B cell (primary cell): ENCODE measurements around the gene HBA1. TPM values are rescaled to one million over a fixed set of nuclear protein-coding genes. Genes with fewer than 3 reads are reported as not detected.
"Not testable (repeated sequence)": the region's sequence is repeated elsewhere in the genome, so short reads cannot be mapped to it uniquely, and the experiment has no call there.

Experiments
- ATAC-seq: fragments of 200-7000 bp; cut with Tn5 transposase; one replicate; pipeline ENCODE4 v1.10.0; 2021; ENCODE audit warnings: low read depth, mild to moderate bottlenecking, moderate number of reproducible peaks, moderate library complexity
- CTCF ChIA-PET: fragments of 350-600 bp; sonication (Branson Sonifier 250); formaldehyde crosslinking; loops from one replicate; lab custom pipeline; 2021; ENCODE audit warnings: antibody characterized with exemption, inconsistent platforms; lab: Charles Lee
- POLR2A ChIA-PET: fragments of 350-600 bp; sonication (Branson Sonifier 250); formaldehyde crosslinking; loops from one replicate; lab custom pipeline; 2021; ENCODE audit warnings: antibody characterized with exemption; lab: Charles Lee
- DNase-seq: peaks from one replicate; pipeline ENCODE4 v3.0.0; 2013
- H2AFZ ChIP-seq: 2 replicates; pipeline ENCODE4 v1.6.1; 2012; ENCODE audit warnings: mild to moderate bottlenecking, low read depth, low read length; ENCODE audit not compliant: insufficient read depth, poor library complexity, severe bottlenecking
- H3K27ac ChIP-seq, 2 donors: 1 replicate in 1 of 2; 2 replicates in 1 of 2; pipeline ENCODE4 v1.5.1; 2012 to 2013; ENCODE audit warnings: low read length in 2 of 2, mild to moderate bottlenecking in 2 of 2, moderate library complexity in 1 of 2
- H3K27me3 ChIP-seq, 4 experiments: fragments of 200-600 bp in 1 of 4; sonication (generic) in 1 of 4; replicated peaks in 1 of 4; 1 replicate in 2 of 4; 2 replicates in 2 of 4; pipeline versions ENCODE4 v1.6.1 to v1.7.0; 2013 to 2016; ENCODE audit warnings: low read length in 3 of 4, mild to moderate bottlenecking in 2 of 4, mixed read lengths in 1 of 4, moderate library complexity in 1 of 4; ENCODE audit not compliant: insufficient read depth in 4 of 4, control insufficient read depth in 3 of 4; ENCODE audit errors: control extremely low read depth in 1 of 4
- H3K36me3 ChIP-seq, 2 experiments: replicated peaks in 1 of 2; 1 replicate in 1 of 2; 2 replicates in 1 of 2; pipeline versions ENCODE4 v1.6.1 to v1.7.1; 2013; ENCODE audit warnings: low read length in 1 of 2; ENCODE audit not compliant: insufficient read depth in 2 of 2, control insufficient read depth in 1 of 2; ENCODE audit errors: control extremely low read depth in 1 of 2, extremely low read depth in 1 of 2
- H3K4me1 ChIP-seq, 2 donors: fragments of 200-600 bp in 1 of 2; sonication (generic) in 1 of 2; 1 replicate in 1 of 2; 2 replicates in 1 of 2; pipeline versions ENCODE4 v1.5.1 to v1.6.1; 2013 to 2017; ENCODE audit warnings: low read length in 2 of 2; ENCODE audit not compliant: control insufficient read depth in 2 of 2, insufficient read depth in 2 of 2
- H3K4me2 ChIP-seq: replicated peaks from 2 replicates; pipeline ENCODE3; 2012; ENCODE audit warnings: mild to moderate bottlenecking, low read depth, low read length; ENCODE audit not compliant: poor library complexity, severe bottlenecking
- H3K4me3 ChIP-seq, 5 experiments: fragments of 200-600 bp in 1 of 5; sonication (generic) in 1 of 5; 1 replicate in 3 of 5; 2 replicates in 2 of 5; pipeline versions ENCODE4 v1.5.1 to v1.7.0; 2011 to 2016; ENCODE audit warnings: low read length in 4 of 5, mild to moderate bottlenecking in 4 of 5, low read depth in 2 of 5, control low read depth in 1 of 5, moderate library complexity in 1 of 5; ENCODE audit not compliant: insufficient read depth in 1 of 5; ENCODE audit errors: control extremely low read depth in 1 of 5, extremely low read depth in 1 of 5
- H3K79me2 ChIP-seq: fragments of 200-600 bp; sonication (generic); one replicate; pipeline ENCODE4 v1.6.0; 2016; ENCODE audit warnings: low read length; ENCODE audit not compliant: control insufficient read depth, insufficient read depth
- H3K9ac ChIP-seq: fragments of 200-600 bp; sonication (generic); 2 replicates; pipeline ENCODE4 v1.6.1; 2017; ENCODE audit warnings: mild to moderate bottlenecking, low read length, moderate library complexity
- H3K9me3 ChIP-seq, 3 donors: one replicate each; pipeline versions ENCODE4 v1.6.1 to v1.7.1; 2013; ENCODE audit warnings: low read length in 2 of 3; ENCODE audit not compliant: control insufficient read depth in 2 of 3, insufficient read depth in 1 of 3; ENCODE audit errors: control extremely low read depth in 1 of 3
- H4K20me1 ChIP-seq: 2 replicates; pipeline ENCODE4 v1.6.0; 2012; ENCODE audit warnings: mild to moderate bottlenecking, low read length; ENCODE audit not compliant: insufficient read depth, control insufficient read depth, poor library complexity, severe bottlenecking
- H3K27ac Mint-ChIP-seq: one replicate; pipeline ENCODE4 v1.8.0; 2021; ENCODE audit warnings: mixed read lengths
- H3K27me3 Mint-ChIP-seq: one replicate; pipeline ENCODE4 v1.8.0; 2021; ENCODE audit warnings: mixed read lengths
- H3K4me1 Mint-ChIP-seq: one replicate; pipeline ENCODE4 v1.8.0; 2021; ENCODE audit warnings: mixed read lengths
- H3K4me3 Mint-ChIP-seq: one replicate; pipeline ENCODE4 v1.8.0; 2021; ENCODE audit warnings: mixed read lengths
- H3K9me3 Mint-ChIP-seq: one replicate; pipeline ENCODE4 v1.8.0; 2022; ENCODE audit warnings: mixed read lengths; ENCODE audit not compliant: insufficient read depth
- CTCF ChIP-seq: fragments of 200-600 bp; IDR thresholded peaks from one replicate; pipeline ENCODE4 v1.8.0; 2022; ENCODE audit warnings: antibody characterized with exemption, mild to moderate bottlenecking
- EZH2 ChIP-seq: IDR thresholded peaks from 2 replicates; pipeline ENCODE4 v1.6.1; 2012; ENCODE audit warnings: borderline replicate concordance, low read depth, mild to moderate bottlenecking, moderate library complexity, low read length; ENCODE audit not compliant: insufficient read depth, poor library complexity, severe bottlenecking
- WGBS: methylation state at CpG from one replicate; pipeline ENCODE4 v1.1.5; 2013; ENCODE audit warnings: missing lambda C conversion rate; ENCODE audit not compliant: insufficient coverage; 5-methylcytosine and 5-hydroxymethylcytosine counted together
- intact Hi-C: fragments of 100-400 bp; cut with micrococcal nuclease; formaldehyde crosslinking; loops from one replicate; pipeline ENCODE4 v1.10.0; 2022
- polyA plus RNA-seq: library from polyadenylated mRNA; depleted of rRNA; stranded (reverse); fragments of >200 nt; gene quantifications from 2 replicates; pipeline ENCODE4 v1.2.3, GENCODE V29; 2012
- total RNA-seq, 2 donors: library from RNA; stranded (reverse); fragments of 120-200 nt in 1 of 2; gene quantifications; 1 replicate in 1 of 2; 2 replicates in 1 of 2; pipeline versions ENCODE4 v1.2.3 to v1.2.4, GENCODE V29; 2013 to 2022

HBA1 gene
- total and polyA plus RNA-seq, 2 donors (not counting 1 experiment from before 2014, with no cell fraction given): 38.5 to 283 TPM

- intact Hi-C loops: no loop called here
- Mint-ChIP-seq H3K4me1 (no peaks in the 10 kb centered on the region), H3K27ac (no peak overlapping the region), H3K27me3 (no peaks in the 10 kb centered on the region), H3K4me3 (no peak overlapping the region), H3K9me3 (no peaks in the 10 kb centered on the region)
- Histone ChIP-seq H3K36me3 (peaks cover 16 to 66% of the 10 kb centered on the region in 2 experiments), H3K27me3 (no peaks in the 10 kb centered on the region), H3K79me2 (peaks cover 10% of the 10 kb centered on the region), H3K27ac (no peak overlapping the region), H3K4me1 (no peaks in the 10 kb centered on the region), H3K4me2 (no peak overlapping the region), H3K9me3 (no peaks in the 10 kb centered on the region), H4K20me1 (peaks cover 20% of the 10 kb centered on the region), H3K9ac (no peak overlapping the region), H2AFZ (no peak overlapping the region), H3K4me3 (no peak overlapping the region)
- POLR2A ChIA-PET: no interaction called here
- CTCF ChIA-PET: no interaction called here
- ATAC-seq (no peak), DNase-seq (no peak)
- TF ChIP-seq EZH2 (no peak), CTCF (no peak)
- WGBS: 89% methylated on average over 1 of the region's 4 CpGs
Measured at GRCh38 chr16:203246-203645, 26.8 kb downstream of the HBA1 start.

GRCh38 chr16:204046-204445 lies 27.6 kb downstream of the HBA1 start:
- H3K27me3 ChIP-seq, H2AFZ ChIP-seq, POLR2A ChIA-PET, H3K27me3 Mint-ChIP-seq, ATAC-seq, H3K9ac ChIP-seq, H3K4me1 ChIP-seq, DNase-seq, H3K27ac ChIP-seq, H3K27ac Mint-ChIP-seq, H3K4me3 ChIP-seq, H3K4me2 ChIP-seq, H3K4me3 Mint-ChIP-seq, H3K9me3 Mint-ChIP-seq, intact Hi-C loops, H3K4me1 Mint-ChIP-seq, H3K9me3 ChIP-seq, CTCF ChIA-PET: not testable (repeated sequence)
- peaks cover 16% of the 10 kb centered on the region for H3K79me2 ChIP-seq
- H3K36me3 ChIP-seq: peaks cover 16 to 66% of the 10 kb centered on the region in 2 experiments
- peaks cover 18% of the 10 kb centered on the region for H4K20me1 ChIP-seq
- WGBS: 98% methylated on average over 9 of the region's 9 CpGs

GRCh38 chr16:209359-209758 lies 32.9 kb downstream of the HBA1 start:
- H3K9me3 ChIP-seq, H3K9me3 Mint-ChIP-seq, H3K27me3 ChIP-seq, H3K4me1 Mint-ChIP-seq, H3K4me1 ChIP-seq, POLR2A ChIA-PET, H3K9ac ChIP-seq, H3K4me2 ChIP-seq, H3K27me3 Mint-ChIP-seq, ATAC-seq, H3K27ac Mint-ChIP-seq, DNase-seq, H2AFZ ChIP-seq, CTCF ChIA-PET, H3K27ac ChIP-seq, intact Hi-C loops, H3K4me3 ChIP-seq, H3K4me3 Mint-ChIP-seq: not testable (repeated sequence)
- 100% methylated on average over 2 of the region's 4 CpGs for WGBS
- peaks cover 9 to 76% of the 10 kb centered on the region in 2 experiments for H3K36me3 ChIP-seq
- H4K20me1 ChIP-seq: peaks cover 68% of the 10 kb centered on the region
- peaks cover 52% of the 10 kb centered on the region for H3K79me2 ChIP-seq
